H54 (cell line): Measurements from ENCODE around the gene PRRC2A.

ENCODE experiments used
- DNase-seq: peaks from one replicate; pipeline ENCODE4 v3.0.0; 2011; ENCODE audit warnings: low spot score, mixed read lengths; ENCODE audit not compliant: insufficient read length
- FAIRE-seq: peaks from 3 replicates; lab custom pipeline; 2011; peaks lifted over from hg19 to GRCh38; lab: Jason Lieb, UNC
- POLR2A ChIP-seq: IDR thresholded peaks from 2 replicates; pipeline ENCODE4 v1.6.1; 2011; ENCODE audit warnings: low read depth, mild to moderate bottlenecking, low read length

The PRRC2A gene

DNA sequence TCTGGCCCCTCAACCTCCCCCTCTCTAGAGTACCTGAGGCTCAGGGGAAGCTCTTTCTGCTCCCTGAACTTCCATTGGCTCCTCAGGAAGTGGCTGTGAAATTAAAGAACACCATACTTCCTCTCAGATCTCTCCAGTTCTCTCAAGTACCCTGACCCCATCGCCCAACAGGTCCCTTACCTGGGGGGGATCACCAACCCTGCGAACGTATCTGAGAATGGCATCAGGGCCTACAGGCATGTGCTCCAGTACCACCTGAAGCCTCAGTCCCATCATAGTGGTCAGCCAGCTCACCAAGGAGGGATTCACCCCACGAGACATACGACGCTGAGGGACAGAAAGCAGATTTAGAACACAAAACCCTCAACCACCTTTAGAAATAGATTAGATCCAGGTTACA lies 20.1 kb downstream of the PRRC2A start:
- no peak for FAIRE-seq
- TF ChIP-seq POLR2A: no peak
- DNase-seq: no peak

DNA sequence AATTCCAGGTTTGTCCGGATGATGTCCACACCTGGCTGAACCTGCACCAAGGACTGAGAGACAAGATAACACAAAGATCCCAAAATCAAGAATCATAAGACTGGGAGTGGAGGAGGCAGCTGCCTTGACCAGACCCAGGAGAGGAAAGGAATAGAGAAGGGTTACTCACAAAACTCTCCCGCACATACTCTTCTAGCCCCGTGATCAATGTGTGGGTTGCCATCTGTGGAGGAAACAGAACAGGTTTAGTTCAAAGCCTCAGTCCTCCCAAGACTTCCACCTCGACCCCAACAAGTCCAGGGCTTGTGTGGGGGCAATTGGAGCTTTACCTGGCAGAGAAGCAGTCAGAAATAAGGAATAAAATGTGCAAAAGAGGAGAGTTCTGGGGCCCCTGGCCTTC lies 20.9 kb downstream of the PRRC2A start:
- FAIRE-seq (no peak), DNase-seq (no peak)

DNA sequence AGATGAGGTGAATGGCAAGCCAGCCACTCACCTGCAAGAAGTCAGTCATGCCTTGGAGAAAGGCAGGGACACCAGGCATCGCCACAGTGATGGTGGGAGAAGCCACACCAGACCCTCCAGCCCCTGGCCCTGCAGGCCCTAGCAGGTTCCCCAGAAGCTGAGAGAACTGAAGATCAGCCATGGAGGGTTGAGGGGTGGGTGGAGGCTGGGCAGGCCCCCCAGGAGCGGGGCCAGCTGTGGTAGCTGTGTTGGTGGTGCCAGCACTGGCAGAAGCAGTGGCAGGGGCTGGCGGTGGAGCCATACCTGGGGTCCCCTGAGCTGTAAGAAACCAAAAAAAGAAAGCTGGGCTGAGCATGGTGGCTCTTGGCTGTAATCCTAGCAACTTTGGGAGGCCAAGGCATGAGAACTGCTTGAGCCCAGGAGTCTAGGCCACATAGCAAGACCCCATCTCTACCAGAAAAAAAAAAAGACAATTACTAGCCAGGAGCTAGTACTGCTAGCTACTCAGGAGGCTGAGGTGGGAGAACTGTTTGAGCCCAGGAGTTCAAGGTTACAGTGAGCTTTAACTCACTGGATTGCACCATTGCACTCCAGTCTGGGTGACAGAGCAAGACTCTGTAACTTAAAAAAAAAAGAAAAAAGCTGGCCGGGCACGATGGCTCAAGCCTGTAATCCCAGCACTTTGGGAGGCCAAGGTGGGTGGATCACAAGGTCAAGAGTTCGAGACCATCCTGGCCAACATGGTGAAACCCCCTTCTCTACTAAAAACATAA lies 22.5 kb downstream of the PRRC2A start:
- no peak for DNase-seq
- no peak for FAIRE-seq
- TF ChIP-seq POLR2A: no peak

More for the DNA sequence above, 20.9 kb downstream of the PRRC2A start:
- no peak for TF ChIP-seq POLR2A

DNA sequence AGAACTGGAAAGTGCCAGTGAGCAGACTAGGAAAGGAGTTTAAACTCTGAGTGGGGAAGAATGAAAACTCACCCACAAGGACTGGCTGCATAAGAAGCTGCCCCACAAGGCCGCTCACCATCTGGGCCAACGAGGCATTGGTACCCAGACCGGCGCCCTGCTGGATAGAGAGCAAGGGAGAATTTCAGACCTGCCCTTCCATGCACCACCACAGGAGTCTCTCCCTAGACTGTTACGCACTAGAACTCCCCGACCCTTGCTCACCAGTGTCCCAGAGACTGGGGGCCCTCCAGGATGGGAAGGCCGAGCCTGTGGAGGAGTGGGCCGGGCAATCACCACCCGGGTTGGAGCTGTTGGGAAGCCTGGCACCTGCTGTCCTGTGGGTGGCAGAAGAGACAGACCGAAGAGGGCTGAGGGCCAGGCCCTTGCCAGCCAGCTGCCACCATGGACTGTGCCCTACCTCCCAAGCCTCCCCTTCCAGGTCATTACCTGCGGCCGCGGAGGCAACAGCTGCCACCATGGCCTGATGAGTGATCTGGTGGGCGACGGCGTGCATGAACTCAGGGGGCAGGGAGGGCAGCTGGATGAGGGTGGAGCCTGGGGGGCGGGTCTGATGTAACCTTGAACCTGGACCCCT lies 23.4 kb downstream of the PRRC2A start:
- no peak for TF ChIP-seq POLR2A
- FAIRE-seq: no peak
- DNase-seq: no peak

- no peak for FAIRE-seq
- no peak for TF ChIP-seq POLR2A
- DNase-seq: no peak
Measured at GRCh38 chr6:31645325-31645724, 24.8 kb downstream of the PRRC2A start.

DNA sequence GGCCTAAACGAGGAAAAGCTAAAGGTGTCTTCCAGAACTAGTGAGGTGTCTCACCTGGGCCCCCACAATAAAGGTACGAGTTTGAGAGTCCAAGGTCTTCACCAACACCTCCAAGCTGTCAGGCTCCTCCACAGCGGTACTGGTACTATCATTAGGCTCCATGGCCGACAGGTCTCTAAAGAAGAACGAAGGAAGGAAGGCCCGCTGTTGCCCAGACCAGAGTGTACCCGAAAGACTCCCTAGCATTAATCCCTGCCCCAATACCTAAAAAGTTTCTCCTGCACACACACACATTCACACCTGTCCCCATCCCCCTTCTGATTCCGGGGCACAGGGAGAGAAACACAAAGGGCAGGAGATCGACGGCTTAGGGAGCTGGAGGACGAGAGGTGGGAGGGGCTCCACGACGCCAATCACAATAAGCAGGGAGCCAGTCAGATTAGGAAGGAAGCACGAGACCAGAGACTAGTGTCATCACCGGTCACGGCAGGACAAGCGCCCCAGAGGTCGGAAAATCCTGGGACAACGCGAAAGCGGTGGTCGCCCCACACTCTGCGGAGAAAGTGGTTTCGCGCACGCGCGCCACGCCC lies 31.2 kb downstream of the PRRC2A start:
- FAIRE-seq (no peak), DNase-seq (peak; percentile 78)
- no peak for TF ChIP-seq POLR2A

- FAIRE-seq (peak; percentile 50), DNase-seq (peak; percentile 69)
- TF ChIP-seq POLR2A: 0 out of 2 replicates have a peak, but pooled peaks have one; percentile 29
Measured at GRCh38 chr6:31652925-31653724, 32.6 kb downstream of the PRRC2A start.

DNA sequence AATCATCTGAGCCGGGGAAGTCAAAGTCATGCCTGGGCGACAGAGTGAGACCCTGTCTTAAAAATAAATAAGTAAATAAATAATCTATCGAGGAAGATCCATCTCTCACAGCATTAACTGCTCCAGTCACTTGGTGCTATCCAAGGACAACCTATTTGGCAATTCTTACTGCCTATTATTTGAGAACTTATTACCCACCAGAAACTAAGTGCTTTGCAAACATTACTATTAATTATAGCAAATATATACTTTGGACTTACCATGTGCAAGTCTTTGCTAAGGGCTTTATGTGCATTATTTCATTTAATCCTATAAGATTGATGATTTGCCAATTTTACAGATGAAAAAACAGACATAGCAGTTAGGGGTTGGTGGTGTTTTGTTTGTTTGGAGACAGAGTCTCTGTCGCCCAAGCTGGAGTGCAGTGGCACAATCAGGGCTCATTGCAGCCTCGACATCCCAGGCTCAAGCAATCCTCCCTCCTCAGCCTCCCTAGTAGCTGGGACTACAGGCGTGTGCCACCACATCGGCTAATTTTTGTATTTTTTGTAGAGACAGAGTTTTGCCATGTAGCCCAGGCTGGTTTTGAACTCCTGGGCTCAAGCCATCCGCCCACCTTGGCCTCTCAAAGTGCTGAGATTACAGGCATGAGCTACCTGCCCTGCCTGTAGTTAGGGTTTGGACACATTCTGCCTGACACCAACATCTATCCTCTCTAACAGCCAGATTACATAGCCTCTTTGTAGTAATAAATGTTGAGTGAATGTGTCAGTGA lies 34.2 kb downstream of the PRRC2A start:
- TF ChIP-seq POLR2A: no peak
- FAIRE-seq: no peak
- no peak for DNase-seq

DNA sequence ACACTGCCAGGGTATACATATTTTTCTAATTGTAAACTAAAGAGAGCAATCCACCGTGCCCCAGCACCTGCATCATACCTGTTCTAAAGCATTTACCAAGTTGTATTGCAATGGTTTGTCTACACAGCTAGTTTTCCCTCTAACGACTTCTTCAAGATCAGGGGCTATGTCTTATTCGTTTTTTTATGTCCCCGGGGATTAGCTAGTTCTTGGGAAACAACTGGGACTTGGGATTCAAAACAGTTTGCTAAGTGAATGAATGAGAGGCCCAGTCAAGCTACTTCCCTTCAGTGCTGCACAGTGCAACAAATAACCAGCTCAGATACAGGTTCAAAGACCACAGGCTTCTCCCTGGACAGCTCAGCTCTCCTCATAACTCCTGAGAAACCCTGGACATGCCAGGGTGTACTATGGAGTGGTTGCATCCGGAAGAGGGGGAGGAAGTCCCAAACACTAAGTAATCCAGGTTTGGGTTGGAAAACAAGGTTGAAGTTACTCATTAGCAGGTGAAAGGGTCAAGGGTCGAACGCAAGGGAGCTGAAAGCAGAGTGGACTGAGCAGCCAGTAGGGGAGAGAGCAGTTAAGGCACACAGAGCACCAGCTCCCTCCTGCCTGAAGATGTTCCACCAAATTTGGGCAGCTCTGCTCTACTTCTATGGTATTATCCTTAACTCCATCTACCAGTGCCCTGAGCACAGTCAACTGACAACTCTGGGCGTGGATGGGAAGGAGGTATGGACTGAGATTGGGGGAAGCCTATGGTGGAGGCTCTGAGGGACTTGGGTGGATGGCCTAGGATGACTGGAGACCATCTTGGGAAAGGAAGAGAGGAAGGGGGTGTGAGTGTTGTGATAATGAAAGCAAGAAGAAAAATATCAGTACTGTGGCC lies 35.1 kb downstream of the PRRC2A start, which contains the start of gene APOM:
APOM (plus strand) TSS at position 546 of the 889 bp plus-strand sequence; CDS start at position 619, 73 bp downstream.
- no peak for TF ChIP-seq POLR2A
- DNase-seq (no peak), FAIRE-seq (no peak)

DNA sequence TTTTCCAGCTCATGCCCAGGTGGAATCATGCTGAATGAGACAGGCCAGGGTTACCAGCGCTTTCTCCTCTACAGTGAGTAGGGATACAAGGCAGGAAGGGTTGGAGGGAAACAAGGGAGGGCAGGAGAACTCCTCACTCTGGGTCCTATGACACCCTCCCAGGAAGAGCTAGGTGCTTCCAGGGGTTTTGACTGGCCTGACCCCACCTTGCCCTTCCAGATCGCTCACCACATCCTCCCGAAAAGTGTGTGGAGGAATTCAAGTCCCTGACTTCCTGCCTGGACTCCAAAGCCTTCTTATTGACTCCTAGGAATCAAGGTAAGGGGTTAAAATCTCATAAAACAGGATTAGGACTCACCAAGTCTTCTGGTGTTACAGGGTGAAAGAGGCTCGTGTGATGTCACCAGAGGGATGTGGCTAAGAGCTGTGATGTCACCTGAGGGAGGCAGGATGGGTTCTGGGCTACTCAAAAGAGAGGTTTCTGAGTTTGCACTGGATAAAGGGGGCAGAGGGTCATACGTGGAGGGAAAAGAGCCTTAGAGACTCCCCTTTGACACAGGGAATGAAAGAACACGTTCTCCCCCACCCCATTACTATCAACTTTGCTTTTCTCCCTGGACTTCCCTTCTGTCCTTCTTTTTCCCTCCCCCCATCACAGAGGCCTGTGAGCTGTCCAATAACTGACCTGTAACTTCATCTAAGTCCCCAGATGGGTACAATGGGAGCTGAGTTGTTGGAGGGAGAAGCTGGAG lies 37.1 kb downstream of the PRRC2A start:
- FAIRE-seq: no peak
- no peak for TF ChIP-seq POLR2A
- DNase-seq: no peak

GRCh38 chr6:31658158-31658688 lies 37.7 kb downstream of the PRRC2A start:
- DNase-seq (no peak), FAIRE-seq (no peak)
- TF ChIP-seq POLR2A: no peak
